H1 (cell line): ENCODE results near the gene PSMD13. TPM values are rescaled to one million over a fixed set of nuclear protein-coding genes. Genes with fewer than 3 reads are reported as not detected.
A peak's percentile ranks its signal among the peaks of the same experiment; 100 is the strongest.

ENCODE experiments used
- ASH2L ChIP-seq: fragments of 200-600, 300-600 bp; sonication (generic); IDR thresholded peaks from one replicate; pipeline ENCODE4 v1.7.1; 2017; ENCODE audit warnings: low read length
- BACH1 ChIP-seq: IDR thresholded peaks from 2 replicates; pipeline ENCODE4 v1.6.1; 2012; ENCODE audit warnings: low read length, improper control_type of control experiment
- BCL11A ChIP-seq, 2 experiments: IDR thresholded peaks; one replicate each; pipeline ENCODE4 v1.6.1; 2011; ENCODE audit warnings: low read depth in 2 of 2, low read length in 2 of 2, mild to moderate bottlenecking in 2 of 2
- BRCA1 ChIP-seq: IDR thresholded peaks from 2 replicates; pipeline ENCODE4 v1.6.1; 2012; ENCODE audit warnings: low read depth, low read length, improper control_type of control experiment
- CEBPB ChIP-seq: IDR thresholded peaks from 2 replicates; pipeline ENCODE4 v1.6.1; 2012; ENCODE audit warnings: low read depth, low read length
- CTBP2 ChIP-seq: IDR thresholded peaks from 2 replicates; pipeline ENCODE4 v1.7.0; 2011; ENCODE audit warnings: borderline replicate concordance, mild to moderate bottlenecking, moderate library complexity, mixed read lengths, low read length; ENCODE audit not compliant: insufficient read depth, insufficient read length
- EGR1 ChIP-seq: IDR thresholded peaks from 2 replicates; pipeline ENCODE4 v1.6.1; 2011; ENCODE audit warnings: low read depth, low read length, borderline replicate concordance
- GABPA ChIP-seq: IDR thresholded peaks from 2 replicates; pipeline ENCODE4 v1.6.1; 2011; ENCODE audit warnings: mild to moderate bottlenecking, low read length, moderate library complexity, borderline replicate concordance; ENCODE audit not compliant: insufficient read depth
- HDAC2 ChIP-seq, 2 experiments: fragments of 300-600 bp in 1 of 2; sonication (generic) in 1 of 2; IDR thresholded peaks; 2 replicates each; pipeline ENCODE4 v1.6.1; 2011 to 2012; ENCODE audit warnings: low read depth in 2 of 2, low read length in 2 of 2, mild to moderate bottlenecking in 2 of 2, moderate library complexity in 2 of 2, borderline replicate concordance in 1 of 2, inconsistent platforms in 1 of 2
- JUND ChIP-seq: IDR thresholded peaks from 2 replicates; pipeline ENCODE4 v1.6.1; 2011; ENCODE audit warnings: mild to moderate bottlenecking, improper control_type of control experiment, low read length
- KDM4A ChIP-seq: IDR thresholded peaks from one replicate; pipeline ENCODE4 v1.7.1; 2012; ENCODE audit warnings: low read depth, mild to moderate bottlenecking, moderate library complexity, low read length, inconsistent platforms; ENCODE audit not compliant: severe bottlenecking
- MAFK ChIP-seq: IDR thresholded peaks from 2 replicates; pipeline ENCODE4 v1.6.1; 2012; ENCODE audit warnings: low read depth, mild to moderate bottlenecking, improper control_type of control experiment, low read length
- MAX ChIP-seq: IDR thresholded peaks from 2 replicates; pipeline ENCODE4 v1.6.1; 2012; ENCODE audit warnings: inconsistent platforms
- NANOG ChIP-seq: IDR thresholded peaks from 2 replicates; pipeline ENCODE4 v1.6.1; 2011; ENCODE audit warnings: low read length, low read depth, mild to moderate bottlenecking, inconsistent platforms; ENCODE audit not compliant: insufficient read depth, poor library complexity, severe bottlenecking
- NRF1 ChIP-seq: IDR thresholded peaks from 2 replicates; pipeline ENCODE4 v1.6.1; 2011; ENCODE audit warnings: mild to moderate bottlenecking, low read depth, low read length, improper control_type of control experiment
- PHF8 ChIP-seq: fragments of 200-600 bp; sonication (generic); conservative IDR thresholded peaks from 2 replicates; pipeline ENCODE4 v1.7.1; 2012; ENCODE audit warnings: low read depth, mild to moderate bottlenecking, inconsistent platforms, low read length, moderate library complexity
- RFX5 ChIP-seq: IDR thresholded peaks from 2 replicates; pipeline ENCODE4 v1.6.1; 2011; ENCODE audit warnings: low read depth, low read length, improper control_type of control experiment, borderline replicate concordance
- RNF2 ChIP-seq: fragments of 200-900, 300-1000 bp; sonication (generic); IDR thresholded peaks from 2 replicates; pipeline ENCODE4 v1.7.1; 2016; ENCODE audit warnings: borderline replicate concordance, low read depth, mild to moderate bottlenecking, antibody characterized with exemption, low read length; ENCODE audit not compliant: poor library complexity, severe bottlenecking; ENCODE audit errors: missing control alignments
- SAP30 ChIP-seq: fragments of 300-600 bp; sonication (generic); IDR thresholded peaks from 2 replicates; pipeline ENCODE4 v1.7.1; 2012; ENCODE audit warnings: low read length, moderate library complexity, mild to moderate bottlenecking, inconsistent platforms; ENCODE audit not compliant: insufficient read depth, insufficient replicate concordance
- TAF1 ChIP-seq: IDR thresholded peaks from 2 replicates; pipeline ENCODE4 v1.6.1; 2011; ENCODE audit warnings: mild to moderate bottlenecking, low read depth, low read length
- TAF7 ChIP-seq: optimal IDR thresholded peaks from 2 replicates; pipeline ENCODE3; 2011; ENCODE audit warnings: low read depth, mild to moderate bottlenecking, inconsistent platforms, low read length, moderate library complexity, borderline replicate concordance
- ZNF274 ChIP-seq: IDR thresholded peaks from 2 replicates; pipeline ENCODE4 v1.7.0; 2012; ENCODE audit warnings: low read length, borderline replicate concordance; ENCODE audit errors: extremely low read depth
- polyA plus RNA-seq, 7 experiments: library from polyadenylated mRNA; depleted of rRNA in 3 of 7; stranded (reverse) in 5 of 7; unstranded in 2 of 7; fragments of >200 nt in 5 of 7; fragments of 200-250 nt in 2 of 7; gene quantifications; 1 replicate in 5 of 7; 2 replicates in 1 of 7; 4 replicates in 1 of 7; pipeline versions ENCODE4 v1.2.1 to v1.2.3, GENCODE V29; 2011 to 2013; ENCODE audit warnings: missing spikeins in 2 of 7, mixed read lengths in 2 of 7
- total RNA-seq: library from RNA; stranded (reverse); fragmentation: NEBNext Ultra II Directional; extraction: Animal tissue kit (Norgen Biotek cat#: 25700); gene quantifications from 2 replicates; pipeline ENCODE4 v1.2.1, GENCODE V29; 2021

Gene PSMD13
- total and polyA plus RNA-seq, 2 of the 8 experiments (the other 6 are each of a cell fraction or from before 2014, with no cell fraction given): 121 to 141 TPM

GRCh38 chr11:288478-289397 lies 52.0 kb downstream of the PSMD13 start, which contains the start of gene PGGHG (continued):
- TF ChIP-seq SAP30 (no peak), TAF1 (no peak), MAFK (no peak), RFX5 (no peak), ASH2L (no peak), BCL11A (IDR thresholded peaks at IDR 0.05; ENCODE audit: low read depth in 2 of 2, low read length in 2 of 2) (no peak), BACH1 (no peak), ZNF274 (no peak), RNF2 (peak; percentile 48), TAF7 (no peak), CEBPB (no peak), NANOG (no peak), PHF8 (0 out of 2 replicates have a peak, but pooled peaks have one; percentile 38), BRCA1 (no peak), CTBP2 (no peak), EGR1 (no peak), MAX (no peak), KDM4A (peak; percentile 58), GABPA (0 out of 2 replicates have a peak, but pooled peaks have one; percentile 34), NRF1 (no peak), HDAC2 (IDR thresholded peaks at IDR 0.05; ENCODE audit: borderline replicate concordance in 1 of 2, low read depth in 2 of 2, low read length in 2 of 2) (no peak), JUND (no peak)
